ENCODE data around the gene HLA-DMB. TPM values are rescaled to one million over a fixed set of nuclear protein-coding genes. Genes with fewer than 3 reads are reported as not detected.

Gene HLA-DMB
- not detected for polyA plus RNA-seq (2013, experiment 1 of 2; ENCODE audit: insufficient read length)
- polyA plus RNA-seq (2013, experiment 2 of 2; ENCODE audit: insufficient read length), result not detected

- DNase-seq, result peak; percentile 64
These were observed at the start of gene HLA-DMB for GRCh38 chr6:32940656-32941213. HLA-DMB (minus strand) TSS chr6:32941028; CDS start chr6:32940807, 221 bp downstream.

- DNase-seq, result no peak
These were observed 48.5 kb upstream of the HLA-DMB start for GRCh38 chr6:32989368-32989767.

GRCh38 chr6:32984622-32985389, 44.0 kb upstream of the HLA-DMB start:
- DNase-seq, result peak; percentile 77

- DNase-seq, result no peak
These were observed 43.3 kb upstream of the HLA-DMB start for GRCh38 chr6:32983964-32984621.

- DNase-seq, result no peak
These were observed 42.6 kb upstream of the HLA-DMB start for GRCh38 chr6:32983493-32983848.

- DNase-seq, result no peak
These were observed 42.1 kb upstream of the HLA-DMB start for GRCh38 chr6:32982702-32983492.

GRCh38 chr6:32982084-32982701, 41.4 kb upstream of the HLA-DMB start:
- no peak for DNase-seq

GRCh38 chr6:32980488-32981038, 39.7 kb upstream of the HLA-DMB start:
- DNase-seq, result no peak

GRCh38 chr6:32979720-32980487, 39.1 kb upstream of the HLA-DMB start:
- DNase-seq, result no peak

- no peak for DNase-seq
These were observed 37.1 kb upstream of the HLA-DMB start for GRCh38 chr6:32977953-32978324.

GRCh38 chr6:32977272-32977952, 36.6 kb upstream of the HLA-DMB start:
- DNase-seq, result no peak

GRCh38 chr6:32976334-32977069, 35.7 kb upstream of the HLA-DMB start:
- DNase-seq, result no peak

GRCh38 chr6:32975886-32976285, 35.1 kb upstream of the HLA-DMB start:
- DNase-seq, result no peak

GRCh38 chr6:32974541-32975308, 33.9 kb upstream of the HLA-DMB start:
- DNase-seq, result no peak

- peak; percentile 59 for DNase-seq
These were observed 33.1 kb upstream of the HLA-DMB start for GRCh38 chr6:32974016-32974333.

- DNase-seq, result peak; percentile 48
These were observed 32.6 kb upstream of the HLA-DMB start for GRCh38 chr6:32973144-32974015.

- DNase-seq, result no peak
These were observed 31.7 kb upstream of the HLA-DMB start for GRCh38 chr6:32972353-32973143.

Measured in fibroblast of skin of back (primary cell).